Renal cortical epithelial cell (primary cell): ENCODE data around the gene FGF8. TPM values are rescaled to one million over a fixed set of nuclear protein-coding genes. Genes with fewer than 3 reads are reported as not detected.
A peak's percentile ranks its signal among the peaks of the same experiment; 100 is the strongest.

Source experiments
- DNase-seq: peaks from one replicate; pipeline ENCODE4 v3.0.0-alpha.2; 2011; ENCODE audit warnings: low read depth
- total RNA-seq: library from RNA; depleted of rRNA; stranded (reverse); fragments of >200 nt; gene quantifications from 2 replicates; pipeline ENCODE4 v1.2.3, GENCODE V29; 2014

FGF8 gene
- total RNA-seq, 1 donor from 2014 or later, result not detected

DNA sequence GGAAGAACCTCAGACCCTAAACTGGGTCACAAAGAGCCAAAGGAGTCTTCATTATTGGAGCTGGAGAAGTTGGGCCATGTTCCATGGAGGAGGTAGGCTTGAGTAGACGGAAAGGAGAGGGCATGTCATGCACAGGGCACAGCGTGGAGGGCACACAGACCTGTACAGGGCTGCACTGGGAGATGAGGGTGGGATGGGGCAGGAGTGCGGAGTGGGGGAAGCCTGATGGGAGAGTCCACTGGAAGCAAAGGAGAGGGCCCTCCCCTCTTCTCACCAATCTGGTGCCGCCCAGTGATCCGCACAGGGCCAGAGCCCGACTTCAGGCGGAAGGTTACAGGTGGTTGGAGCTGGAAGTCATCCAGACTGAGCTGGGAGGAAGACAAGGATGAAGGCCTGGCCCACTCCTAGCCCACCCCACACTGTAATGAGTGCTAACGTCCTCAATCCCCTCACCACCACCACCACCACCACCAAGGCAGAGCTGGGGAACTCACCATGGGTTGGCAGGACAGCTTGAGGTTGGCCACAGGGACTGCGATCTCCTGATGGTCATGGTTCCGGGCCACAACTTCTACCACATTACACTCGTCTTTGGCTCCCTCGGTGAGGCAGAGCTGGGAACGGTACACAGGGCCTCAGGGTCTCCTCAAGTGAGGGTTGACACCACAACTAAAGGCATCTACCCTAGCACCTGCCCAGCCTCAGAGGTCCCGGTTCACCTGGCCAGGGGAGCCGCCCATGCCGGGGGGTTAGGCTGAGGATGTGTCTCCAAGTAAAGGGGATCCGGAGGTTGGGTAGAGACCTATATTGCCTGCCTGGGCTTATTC lies 6.3 kb upstream of the FGF8 start:
- DNase-seq, result no peak

DNA sequence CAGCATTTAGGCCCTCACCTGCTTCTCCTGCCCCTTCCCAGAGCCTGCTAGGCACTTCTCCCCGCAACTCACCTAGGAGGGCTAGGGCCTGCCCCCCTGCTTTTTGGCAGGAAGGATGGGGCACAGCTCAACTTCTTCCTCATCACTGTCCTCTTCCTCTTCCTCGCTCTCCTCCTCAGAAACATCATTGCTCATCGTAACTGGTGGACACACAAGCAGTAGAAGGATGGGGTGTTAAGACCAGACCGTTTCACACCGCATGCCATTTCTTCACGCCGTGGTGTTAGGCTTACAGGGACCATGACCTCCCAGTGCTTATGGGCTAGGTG lies 5.7 kb upstream of the FGF8 start:
- DNase-seq, result no peak

DNA sequence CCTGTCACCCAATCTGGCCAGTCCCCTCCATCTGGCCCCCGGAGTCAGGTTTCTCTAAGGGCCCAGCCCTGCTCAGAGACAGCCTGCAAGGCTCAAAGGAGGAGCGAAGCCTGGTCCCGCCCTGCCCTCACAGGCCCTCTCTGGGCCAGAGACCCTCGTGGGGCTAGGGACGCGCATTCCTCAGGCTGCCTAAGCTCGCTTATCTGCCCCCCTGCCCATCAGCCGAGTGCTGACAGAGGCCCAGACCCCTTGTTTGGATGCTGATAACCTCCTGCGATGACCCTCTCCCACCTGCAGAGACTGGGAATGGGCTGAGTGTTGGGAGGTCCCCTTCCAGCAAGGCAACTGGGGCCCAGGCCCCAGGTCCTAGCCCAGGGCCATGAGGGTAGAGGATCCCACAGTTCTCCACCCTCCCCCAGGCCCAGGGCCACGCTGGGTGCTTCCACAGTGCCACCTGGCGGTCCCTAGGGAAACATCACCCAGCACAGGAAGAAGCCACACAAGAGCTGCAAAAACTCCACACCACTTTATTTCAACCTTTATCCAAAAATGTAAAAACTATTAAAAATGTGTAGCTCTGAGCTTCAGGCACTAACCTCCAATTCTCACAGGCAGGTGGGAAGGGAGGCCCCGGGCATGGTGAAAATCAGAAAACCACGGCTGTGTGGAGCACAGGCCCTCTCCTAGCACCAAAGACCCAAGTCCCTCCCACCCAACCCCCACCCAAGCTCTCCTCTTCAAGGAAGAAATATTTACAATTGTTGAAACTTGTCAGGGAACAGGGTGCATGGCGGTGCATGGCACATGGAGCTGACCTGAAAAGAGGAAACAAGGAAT lies 5.1 kb upstream of the FGF8 start:
- peak; percentile 27 for DNase-seq

DNA sequence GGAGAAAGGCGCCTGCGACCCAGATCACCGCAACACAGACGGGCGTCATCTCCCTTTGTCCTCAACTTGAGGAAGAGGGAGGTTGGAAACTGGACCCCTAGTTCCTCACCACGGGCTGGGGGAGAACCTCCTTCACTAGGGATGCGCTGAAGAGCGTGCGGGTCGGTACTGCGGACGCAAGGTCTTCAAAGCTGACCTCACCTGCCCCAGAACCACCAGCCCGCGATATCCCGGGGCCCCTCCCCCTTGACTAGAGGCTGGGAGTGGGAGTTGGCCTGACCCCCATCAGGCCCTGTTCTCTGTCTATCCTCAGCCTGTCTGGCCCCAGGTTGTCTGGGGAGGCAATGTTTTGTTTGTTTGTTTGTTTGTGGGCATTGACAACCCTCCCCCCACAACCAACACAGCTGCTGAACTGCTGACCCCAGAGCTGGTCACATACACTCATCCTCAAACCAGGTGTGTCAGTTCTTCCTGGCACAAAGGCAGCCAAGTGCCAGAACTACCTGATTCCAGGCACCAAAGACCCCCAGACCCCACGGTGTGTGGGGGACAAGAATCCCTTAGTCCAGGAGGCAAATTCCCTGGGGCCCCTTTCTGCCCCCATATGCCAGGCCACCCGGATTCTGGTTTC lies 4.4 kb upstream of the FGF8 start:
- DNase-seq, result no peak

DNA sequence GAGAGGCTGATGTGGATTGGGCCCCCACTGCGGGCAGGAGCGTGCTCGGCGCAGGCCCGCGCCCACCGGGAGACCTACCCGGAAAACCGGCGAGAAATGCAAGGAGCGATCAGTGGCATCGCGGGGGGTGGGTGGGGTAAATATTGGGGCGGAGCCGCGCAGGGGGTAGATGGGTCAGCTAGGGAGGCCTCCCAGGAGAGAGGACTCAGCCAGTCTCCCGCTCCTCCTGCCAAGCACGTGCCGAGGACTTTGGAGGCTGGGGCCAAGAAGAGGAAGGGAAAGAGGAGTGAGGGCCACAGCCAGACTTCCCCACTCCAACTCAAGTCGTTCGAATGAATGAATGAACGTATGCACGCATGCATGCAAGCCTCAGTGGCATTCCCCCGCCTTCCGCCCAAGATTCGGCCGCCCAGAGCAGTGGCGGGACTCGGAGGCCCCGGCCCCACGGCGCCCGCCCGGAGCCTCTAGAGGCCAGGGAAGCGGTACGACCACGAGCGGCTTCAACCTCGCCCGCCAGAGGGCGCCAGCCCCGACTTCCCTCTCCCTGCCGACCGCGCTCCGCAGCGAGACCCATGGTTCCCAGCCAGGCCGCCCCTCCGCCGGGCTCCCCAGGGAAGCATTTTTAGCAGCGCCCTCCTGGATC lies 3.8 kb upstream of the FGF8 start:
- no peak for DNase-seq

DNA sequence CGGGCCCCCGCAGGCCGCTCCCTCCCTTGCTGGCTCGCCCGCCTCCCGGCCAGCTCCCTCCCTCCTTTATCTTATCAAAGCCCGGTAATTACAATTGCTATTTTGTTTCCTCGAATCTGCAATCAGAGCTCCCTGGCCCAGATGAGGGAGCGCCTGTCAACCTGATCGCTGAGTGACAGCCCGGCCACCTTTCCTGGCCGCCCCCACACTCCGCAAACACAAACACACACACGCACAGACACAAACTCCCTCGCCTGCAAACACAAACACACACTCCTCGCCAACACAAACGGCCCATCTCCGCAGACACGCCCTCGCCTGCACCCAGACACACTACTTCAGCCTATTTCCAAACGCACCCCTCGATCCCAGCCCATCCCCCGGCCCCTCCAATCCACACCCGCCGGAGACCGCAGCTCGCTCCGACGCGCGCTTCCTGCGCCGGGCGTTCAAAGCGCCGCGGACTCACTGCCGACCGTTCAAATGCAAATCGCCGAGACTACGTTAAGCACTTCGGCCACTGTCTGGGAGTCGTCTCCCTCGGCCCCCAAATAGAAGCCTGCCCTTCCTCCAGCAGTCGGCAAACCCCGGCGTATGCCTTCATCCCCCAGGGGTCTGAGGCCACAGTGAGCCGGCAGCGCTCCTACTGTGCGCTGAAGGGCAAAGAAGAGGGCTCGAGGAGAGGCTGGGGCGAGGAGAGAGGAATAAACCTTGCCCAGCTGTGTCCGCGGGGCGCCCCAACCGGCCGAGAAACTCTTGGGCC lies 3.0 kb upstream of the FGF8 start:
- no peak for DNase-seq

DNA sequence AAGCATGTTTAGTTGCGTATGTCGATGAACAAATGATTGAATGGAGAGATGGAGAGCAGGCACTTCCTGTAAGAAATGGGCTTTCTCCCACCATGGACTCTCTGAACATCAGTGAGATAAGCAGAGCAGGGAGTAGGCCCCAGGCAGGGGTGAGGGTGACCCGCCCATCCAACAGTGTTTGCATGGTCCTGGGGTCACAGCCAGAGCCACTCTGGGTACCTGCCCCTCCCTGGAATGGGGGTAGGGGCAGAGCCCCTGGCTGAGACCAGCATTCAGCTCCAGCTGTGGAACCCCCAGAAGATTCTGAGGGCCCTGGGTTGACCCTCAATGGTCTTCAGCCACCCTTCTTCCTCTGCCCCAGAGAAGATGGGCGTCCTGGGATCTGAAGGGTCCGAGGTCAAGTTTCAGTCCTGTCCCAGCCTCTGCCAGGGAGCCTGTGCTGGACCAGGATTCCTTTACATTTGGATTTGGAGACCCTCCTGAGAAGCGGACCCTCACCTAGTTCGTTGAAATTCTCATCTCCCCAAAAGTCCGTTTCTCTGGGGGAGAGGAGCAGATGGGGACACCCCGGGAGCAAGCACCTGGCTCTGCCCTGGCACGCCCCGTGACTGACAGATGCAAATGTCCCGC lies 2.4 kb upstream of the FGF8 start:
- DNase-seq, result no peak

DNA sequence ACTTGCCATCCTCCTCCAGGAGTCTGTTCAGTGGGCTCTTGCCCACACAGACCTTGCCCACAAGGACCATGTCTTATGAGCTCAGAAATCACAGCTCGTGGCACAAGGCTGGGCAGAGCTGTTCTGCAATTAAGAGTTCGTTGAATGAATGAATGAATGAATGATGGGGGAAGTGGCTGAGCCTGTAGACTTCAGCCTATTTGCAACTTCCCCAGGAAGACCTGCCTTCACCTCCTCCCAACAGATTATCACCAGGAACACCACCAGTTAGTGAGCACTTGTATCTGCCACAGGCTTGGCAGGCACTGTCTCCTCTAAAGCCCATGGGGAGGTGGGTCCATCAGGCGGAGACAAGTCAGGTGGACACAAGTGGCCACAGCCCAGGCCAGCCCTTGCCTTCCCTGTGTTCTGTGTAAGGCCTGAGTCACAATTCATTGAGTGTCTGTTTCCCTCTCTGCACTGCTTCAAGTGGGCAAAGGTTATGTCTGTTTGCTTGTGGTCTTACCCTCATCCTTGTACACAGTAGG lies 1.8 kb upstream of the FGF8 start:
- DNase-seq, result no peak

DNA sequence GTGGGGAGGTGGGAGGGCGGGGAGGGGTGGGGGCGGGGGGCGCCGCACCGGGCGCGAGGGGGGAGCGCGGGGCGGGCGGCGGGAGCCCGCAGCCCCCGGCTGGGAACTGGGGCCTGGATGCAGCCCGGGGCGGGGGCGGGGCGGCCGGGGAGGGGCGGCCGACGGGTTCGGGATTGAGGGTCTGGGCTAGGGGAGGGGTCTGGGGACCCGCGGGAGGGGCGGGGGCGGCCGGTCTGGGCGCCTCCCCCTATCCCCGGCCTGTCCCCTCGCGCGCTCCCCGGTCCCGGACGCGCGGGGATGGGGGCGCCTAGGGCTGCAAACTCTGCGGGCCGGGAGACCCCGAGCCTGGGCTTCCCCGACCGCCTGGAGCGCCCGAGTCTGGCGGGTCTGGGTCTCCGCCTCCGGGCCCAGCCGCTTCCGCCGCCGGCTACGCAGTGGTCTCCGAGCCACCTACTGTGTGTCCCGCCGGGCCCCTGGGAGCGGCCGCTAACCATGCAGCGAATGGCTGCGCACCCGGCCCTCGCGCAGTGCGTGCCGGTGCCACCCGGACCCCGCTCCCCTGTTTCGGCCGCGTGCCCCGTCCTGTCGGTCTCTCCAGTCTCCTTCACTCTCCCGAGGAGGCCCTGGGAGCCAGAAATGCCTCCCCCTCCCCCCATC lies 375 bp upstream of the FGF8 start:
- no peak for DNase-seq

DNA sequence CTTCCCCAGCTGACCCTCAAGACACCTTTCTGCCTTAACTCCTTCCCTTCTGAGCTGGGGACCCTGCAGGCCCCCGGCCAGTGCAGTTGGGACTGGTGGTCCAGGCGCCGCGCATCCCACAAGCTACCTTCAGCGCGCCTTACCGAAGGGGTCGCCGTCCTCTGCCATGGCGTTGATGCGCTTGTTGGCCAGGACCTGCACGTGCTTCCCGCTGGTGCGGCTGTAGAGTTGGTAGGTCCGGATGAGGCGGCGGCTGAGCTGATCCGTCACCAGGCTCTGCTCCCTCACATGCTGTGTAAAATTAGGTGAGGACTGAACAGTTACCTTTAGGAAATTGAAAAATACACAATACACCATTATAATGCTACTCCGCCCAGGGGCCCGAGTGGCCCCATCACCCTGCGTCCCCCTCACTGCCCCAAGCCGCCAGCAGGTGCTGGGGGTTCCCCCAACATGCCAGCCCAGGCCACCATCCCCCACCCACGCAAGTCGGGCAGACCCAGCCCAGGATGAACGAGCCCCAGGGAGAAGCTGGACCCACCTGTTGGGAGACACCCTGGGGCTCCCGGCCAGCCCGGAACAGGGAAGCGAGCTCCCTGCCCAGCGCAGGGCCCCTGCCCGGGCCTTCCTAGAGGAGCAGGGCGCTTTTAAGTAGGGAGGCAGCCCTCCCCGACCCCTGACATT lies 1.2 kb downstream of the FGF8 start:
- no peak for DNase-seq

DNA sequence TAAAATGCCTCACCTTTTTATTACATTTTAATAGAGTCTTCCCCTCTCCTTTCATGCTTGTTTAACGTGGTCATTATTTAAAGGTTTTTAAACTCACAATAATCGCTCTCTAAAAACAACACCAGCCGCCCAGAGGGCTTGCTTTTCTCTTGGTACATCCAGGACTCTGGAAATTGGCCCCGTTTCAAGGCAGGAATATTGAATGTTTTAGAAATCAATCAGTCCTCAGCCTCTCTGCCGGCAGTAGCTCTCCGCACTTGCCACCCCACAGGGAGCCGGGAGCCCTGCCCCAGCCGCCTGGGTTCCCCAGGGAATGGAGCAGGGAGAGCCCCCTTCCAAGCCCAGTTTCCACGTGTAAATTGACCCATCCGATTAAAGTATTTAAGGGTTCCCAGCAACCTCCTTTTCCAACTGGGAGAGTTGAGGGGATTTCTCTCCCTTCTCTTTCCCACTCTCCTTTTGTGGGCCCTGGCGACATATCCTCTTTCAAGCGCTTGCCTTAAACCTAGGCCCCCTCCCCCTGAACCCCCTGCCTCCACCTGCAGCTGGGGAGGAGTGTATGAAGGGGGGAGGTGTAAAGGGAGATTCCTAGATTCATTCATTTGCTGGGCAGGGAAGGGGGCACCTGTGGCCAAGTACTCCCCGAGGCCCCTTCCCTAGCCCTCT lies 1.9 kb downstream of the FGF8 start:
- no peak for DNase-seq

DNA sequence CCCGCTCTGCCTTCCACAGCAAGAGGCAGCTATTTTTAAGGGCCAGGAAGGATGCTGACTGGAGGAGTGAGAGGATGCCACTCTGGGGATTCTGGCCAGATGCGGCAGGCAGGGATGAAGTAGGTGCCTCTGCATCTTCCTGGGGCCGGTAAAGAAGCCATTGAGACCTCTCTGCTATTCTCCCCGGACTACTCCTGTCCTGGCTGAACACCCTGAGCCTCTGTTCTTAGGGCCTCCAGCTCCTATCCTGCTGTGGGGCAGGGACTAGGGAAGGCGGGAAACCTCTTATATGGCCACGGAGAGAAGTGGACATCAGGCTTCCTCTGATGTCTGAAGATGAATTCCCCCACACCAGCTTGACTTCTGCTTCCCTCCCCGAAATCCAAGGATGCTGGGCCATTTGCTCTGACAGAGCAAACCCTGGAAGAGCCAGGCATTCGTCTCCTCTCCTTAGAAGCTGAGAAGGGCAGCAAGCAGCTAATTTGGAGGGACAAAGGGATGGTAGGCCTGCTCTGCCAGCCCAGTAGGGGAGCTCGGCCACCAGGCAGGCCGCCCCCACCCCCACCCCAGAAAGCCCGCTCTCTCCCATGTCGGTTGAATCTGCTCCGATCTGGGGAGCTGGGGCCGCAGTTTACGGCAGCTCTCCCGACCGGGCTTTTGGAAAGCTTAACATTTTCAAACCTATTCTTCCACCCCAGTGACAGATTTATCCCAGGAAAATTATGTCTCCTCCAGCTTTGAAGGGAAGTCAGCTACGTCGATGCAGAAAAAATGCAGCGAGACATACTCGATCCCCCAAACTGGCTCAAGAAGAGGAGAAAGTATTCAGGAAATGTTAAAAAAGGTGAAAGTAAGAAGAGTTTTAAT lies 2.8 kb downstream of the FGF8 start:
- no peak for DNase-seq

DNA sequence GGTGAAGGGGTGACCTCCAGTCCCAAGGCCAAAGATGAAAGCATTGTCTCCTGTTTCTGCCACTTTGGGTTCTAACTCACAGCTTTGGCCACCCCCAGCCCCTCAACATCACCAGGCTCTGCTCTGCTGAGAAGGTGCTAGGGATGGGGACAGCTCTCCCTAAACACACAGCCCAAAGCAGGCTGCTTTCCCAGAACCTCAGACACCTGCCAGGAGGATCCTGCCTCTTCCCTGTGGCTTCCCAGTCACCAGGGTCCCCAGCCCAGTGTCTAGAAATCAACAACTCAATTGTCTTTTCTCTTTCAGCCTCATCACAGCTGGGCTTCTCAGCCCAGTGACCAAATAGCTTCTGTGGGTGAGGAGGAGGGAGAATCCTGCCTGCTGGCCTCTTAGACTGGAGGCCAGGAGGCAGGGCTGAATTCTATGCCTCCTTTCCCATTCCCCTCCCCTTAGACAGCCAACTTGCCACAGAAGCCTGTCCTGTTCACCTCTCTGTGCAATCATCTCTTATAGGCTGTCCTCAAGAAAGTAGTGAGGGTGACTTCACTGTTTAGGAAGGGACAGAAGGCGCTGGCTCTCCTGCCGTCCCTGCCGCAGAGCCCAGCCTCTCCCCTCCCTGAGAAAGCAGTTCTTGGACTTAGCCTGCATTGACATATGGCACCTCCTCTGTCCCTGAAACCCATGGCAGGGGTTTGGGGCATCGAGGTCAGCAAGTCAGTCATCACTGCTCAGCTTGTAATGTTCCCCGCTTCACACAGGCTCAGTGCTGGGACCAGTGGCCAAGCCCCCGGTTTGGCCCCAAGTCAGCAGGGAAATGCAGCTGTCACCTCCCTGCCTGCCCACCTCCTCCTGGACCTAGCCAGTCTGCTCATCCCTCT lies 3.7 kb downstream of the FGF8 start:
- DNase-seq, result no peak

DNA sequence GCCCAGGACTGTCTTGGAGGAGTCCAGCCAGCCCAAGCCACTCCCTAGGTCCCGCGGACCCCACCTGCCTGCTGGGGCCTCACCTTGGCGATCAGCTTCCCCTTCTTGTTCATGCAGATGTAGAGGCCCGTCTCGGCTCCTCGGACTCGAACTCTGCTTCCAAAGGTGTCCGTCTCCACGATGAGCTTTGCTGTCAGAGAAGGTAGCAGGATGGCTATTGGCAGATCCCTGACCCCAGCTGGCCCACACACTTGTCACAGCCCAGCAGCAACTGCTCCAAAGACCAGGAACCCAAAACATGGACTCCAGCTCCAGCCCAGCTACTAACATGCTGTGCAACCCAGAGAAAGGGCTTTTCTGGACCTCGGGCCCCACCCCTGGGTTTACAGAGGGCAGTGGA lies 4.5 kb downstream of the FGF8 start:
- DNase-seq, result no peak

DNA sequence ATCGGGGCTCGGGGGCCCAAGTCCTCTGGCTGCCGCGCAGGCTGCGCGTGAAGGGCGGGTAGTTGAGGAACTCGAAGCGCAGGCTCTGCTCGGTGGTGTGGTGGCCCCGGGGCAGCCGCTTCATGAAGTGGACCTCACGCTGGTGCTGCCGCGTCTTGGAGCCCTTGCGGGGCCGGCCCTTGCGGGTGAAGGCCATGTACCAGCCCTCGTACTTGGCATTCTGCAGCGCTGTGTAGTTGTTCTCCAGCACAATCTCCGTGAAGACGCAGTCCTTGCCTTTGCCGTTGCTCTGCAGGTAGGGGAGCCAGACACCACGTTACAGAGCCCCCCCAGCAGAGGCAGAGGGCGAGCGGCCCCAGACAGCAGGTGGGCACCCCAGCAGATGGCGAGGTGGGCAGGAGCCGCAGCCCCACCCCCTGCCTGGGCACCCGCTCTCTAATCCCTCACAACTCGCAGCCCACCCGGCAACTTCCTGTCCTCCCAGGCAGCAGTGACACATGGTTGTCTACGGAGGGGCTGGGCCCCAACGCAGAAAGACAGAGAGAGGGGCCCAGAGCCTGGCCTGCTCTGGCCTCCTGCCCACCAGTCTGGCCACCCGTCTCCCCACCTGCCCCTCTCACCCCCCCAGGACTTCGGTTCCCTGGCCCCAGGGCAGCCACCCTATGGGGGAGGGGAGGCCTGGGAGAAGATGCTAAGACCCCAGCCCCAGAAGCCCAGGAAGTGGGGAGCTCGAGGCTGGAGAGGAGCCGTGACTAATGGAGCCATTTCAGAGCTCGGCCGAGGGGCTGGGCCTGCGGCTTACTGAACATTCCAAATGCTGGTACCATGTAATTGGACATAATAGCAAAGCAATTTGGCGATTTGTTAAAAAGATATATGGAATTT lies 5.3 kb downstream of the FGF8 start:
- no peak for DNase-seq

DNA sequence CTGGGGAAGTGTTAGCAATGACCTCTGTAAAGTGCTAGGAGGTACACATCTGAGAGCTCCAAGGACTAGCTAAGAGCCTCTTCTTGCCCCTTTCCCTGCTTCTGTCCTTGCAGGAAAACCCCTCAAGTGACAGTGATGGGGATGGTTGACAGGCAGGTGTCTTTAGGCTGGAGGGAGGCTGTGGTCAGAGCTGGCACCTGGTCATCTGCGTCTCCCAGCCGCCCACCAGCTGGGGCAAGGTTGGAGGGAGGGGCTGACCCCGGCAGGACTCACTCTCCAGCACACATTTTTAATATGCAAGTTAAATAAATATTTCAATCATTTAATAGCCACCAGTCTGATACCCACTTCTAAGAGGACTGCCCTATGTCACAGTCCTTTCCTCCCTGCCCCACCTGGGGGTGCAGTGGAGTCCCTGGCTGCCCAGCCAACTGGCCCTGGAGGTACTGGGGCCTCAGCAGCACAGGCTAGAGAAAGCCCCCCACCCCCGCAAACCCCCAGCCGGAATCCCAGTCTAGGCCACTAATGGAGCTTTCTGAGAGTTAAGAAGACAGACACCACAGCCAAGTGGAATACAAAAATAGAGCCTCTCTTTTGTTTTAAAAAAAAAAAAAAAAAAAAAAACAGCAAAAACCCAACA lies 6.3 kb downstream of the FGF8 start:
- no peak for DNase-seq
